GM19463 (cell line): ENCODE measurements around the gene SLC8A1.
"Not testable (repeated sequence)": the region's sequence is repeated elsewhere in the genome, so short reads cannot be mapped to it uniquely, and the experiment has no call there.

Experiments used
- ATAC-seq: cut with Tn5 transposase; IDR thresholded peaks from one replicate; pipeline ENCODE4 v1.9.1; 2021; ENCODE audit warnings: mild to moderate bottlenecking, moderate library complexity; ENCODE audit not compliant: unreplicated experiment

SLC8A1 gene

GRCh38 chr2:40094451-40094850, 357.4 kb downstream of the SLC8A1 start:
- ATAC-seq = no peak

- ATAC-seq = no peak
Measured at GRCh38 chr2:40093021-40093675, 358.7 kb downstream of the SLC8A1 start.

- no peak for ATAC-seq
Measured at GRCh38 chr2:40090044-40090443, 361.8 kb downstream of the SLC8A1 start.

- no peak for ATAC-seq
Measured at GRCh38 chr2:40087927-40088326, 364.0 kb downstream of the SLC8A1 start.

- ATAC-seq = no peak
Measured at GRCh38 chr2:40087434-40087833, 364.5 kb downstream of the SLC8A1 start.

GRCh38 chr2:40085786-40086185, 366.1 kb downstream of the SLC8A1 start:
- no peak for ATAC-seq

GRCh38 chr2:40073336-40073735, 378.6 kb downstream of the SLC8A1 start:
- not testable (repeated sequence) for ATAC-seq

- no peak for ATAC-seq
Measured at GRCh38 chr2:40072442-40073232, 379.3 kb downstream of the SLC8A1 start.

- no peak for ATAC-seq
Measured at GRCh38 chr2:40062381-40062780, 389.5 kb downstream of the SLC8A1 start.

- ATAC-seq = no peak
Measured at GRCh38 chr2:40049781-40050180, 402.1 kb downstream of the SLC8A1 start.

GRCh38 chr2:40048506-40048905, 403.4 kb downstream of the SLC8A1 start:
- ATAC-seq = no peak

GRCh38 chr2:40047406-40047805, 404.5 kb downstream of the SLC8A1 start:
- ATAC-seq = no peak
